CD14-positive monocyte (primary cell): ENCODE data around the gene CEP55. TPM values are rescaled to one million over a fixed set of nuclear protein-coding genes. Genes with fewer than 3 reads are reported as not detected.

Experiments
- DNase-seq, 3 donors: peaks; one replicate each; pipeline ENCODE4 v3.0.0-alpha.2; 2011 to 2022
- H2AFZ ChIP-seq: 2 replicates; pipeline ENCODE4 v1.6.0; 2012; ENCODE audit warnings: mild to moderate bottlenecking, low read depth, low read length, inconsistent platforms; ENCODE audit not compliant: insufficient read depth, poor library complexity, severe bottlenecking
- H3K27ac ChIP-seq, 2 donors: 1 replicate in 1 of 2; 2 replicates in 1 of 2; pipeline ENCODE4 v1.5.1; 2012 to 2013; ENCODE audit warnings: low read length in 2 of 2, control low read depth in 1 of 2, inconsistent platforms in 1 of 2, low read depth in 1 of 2, mild to moderate bottlenecking in 1 of 2
- H3K27me3 ChIP-seq, 2 donors: one replicate each; pipeline versions ENCODE4 v1.6.0 to v1.6.1; 2011 to 2013; ENCODE audit warnings: low read length in 2 of 2; ENCODE audit not compliant: control insufficient read depth in 2 of 2, insufficient read depth in 2 of 2
- H3K36me3 ChIP-seq, 2 donors: replicated peaks in 1 of 2; 1 replicate in 1 of 2; 2 replicates in 1 of 2; pipeline versions ENCODE4 v1.5.1 to v1.6.1; 2012 to 2013; ENCODE audit warnings: low read length in 2 of 2, control low read depth in 1 of 2, inconsistent platforms in 1 of 2, mild to moderate bottlenecking in 1 of 2; ENCODE audit not compliant: insufficient read depth in 2 of 2, control insufficient read depth in 1 of 2
- H3K4me1 ChIP-seq, 2 donors: 1 replicate in 1 of 2; 2 replicates in 1 of 2; pipeline versions ENCODE4 v1.5.1 to v1.6.1; 2012 to 2013; ENCODE audit warnings: low read length in 2 of 2, control low read depth in 1 of 2, inconsistent platforms in 1 of 2, mild to moderate bottlenecking in 1 of 2, moderate library complexity in 1 of 2; ENCODE audit not compliant: insufficient read depth in 2 of 2, control insufficient read depth in 1 of 2
- H3K4me2 ChIP-seq: replicated peaks from 2 replicates; pipeline ENCODE3; 2012; ENCODE audit warnings: low read length, moderate library complexity, mild to moderate bottlenecking; ENCODE audit not compliant: poor library complexity, severe bottlenecking; ENCODE audit errors: extremely low read depth
- H3K4me3 ChIP-seq, 3 experiments: fragments of 200-600 bp in 1 of 3; sonication (generic) in 1 of 3; replicated peaks in 1 of 3; 1 replicate in 2 of 3; 2 replicates in 1 of 3; pipeline ENCODE4 v1.5.1; 2011 to 2013; ENCODE audit warnings: low read length in 3 of 3, mild to moderate bottlenecking in 3 of 3, control low read depth in 2 of 3, low read depth in 2 of 3, inconsistent platforms in 1 of 3, moderate library complexity in 1 of 3
- H3K79me2 ChIP-seq: 2 replicates; pipeline ENCODE4 v1.6.0; 2012; ENCODE audit warnings: mild to moderate bottlenecking, control low read depth, inconsistent platforms, low read length, moderate library complexity; ENCODE audit not compliant: insufficient read depth
- H3K9ac ChIP-seq: 2 replicates; pipeline ENCODE4 v1.6.0; 2017; ENCODE audit warnings: low read length, mild to moderate bottlenecking; ENCODE audit not compliant: insufficient read depth, poor library complexity, severe bottlenecking
- H3K9me3 ChIP-seq, 2 donors: replicated peaks in 1 of 2; 1 replicate in 1 of 2; 2 replicates in 1 of 2; pipeline versions ENCODE4 v1.5.1 to v1.6.1; 2012 to 2013; ENCODE audit warnings: low read length in 2 of 2, control low read depth in 1 of 2; ENCODE audit not compliant: control insufficient read depth in 1 of 2, insufficient read depth in 1 of 2
- H4K20me1 ChIP-seq: 2 replicates; pipeline ENCODE4 v1.6.0; 2012; ENCODE audit warnings: mild to moderate bottlenecking, low read length, control low read depth, moderate library complexity; ENCODE audit not compliant: insufficient read depth
- H3K27ac Mint-ChIP-seq, 7 donors: one replicate each; pipeline ENCODE4 v1.8.0; 2020; ENCODE audit warnings: mild to moderate bottlenecking in 7 of 7, mixed read lengths in 7 of 7, moderate library complexity in 6 of 7, inconsistent platforms in 2 of 7
- H3K27me3 Mint-ChIP-seq, 3 donors: one replicate each; pipeline ENCODE4 v1.8.0; 2021 to 2022; ENCODE audit warnings: low read depth in 3 of 3, mild to moderate bottlenecking in 3 of 3, mixed read lengths in 3 of 3, moderate library complexity in 3 of 3, inconsistent platforms in 1 of 3
- H3K36me3 Mint-ChIP-seq, 2 donors: one replicate each; pipeline ENCODE4 v1.8.0; 2020; ENCODE audit warnings: mixed read lengths in 2 of 2, inconsistent platforms in 1 of 2, mild to moderate bottlenecking in 1 of 2
- H3K4me1 Mint-ChIP-seq: one replicate; pipeline ENCODE4 v1.8.0; 2020; ENCODE audit warnings: mild to moderate bottlenecking, mixed read lengths
- H3K4me3 Mint-ChIP-seq, 2 donors: one replicate each; pipeline ENCODE4 v1.8.0; 2020; ENCODE audit warnings: mild to moderate bottlenecking in 2 of 2, mixed read lengths in 2 of 2, moderate library complexity in 1 of 2
- H3K9me3 Mint-ChIP-seq, 7 donors: one replicate each; pipeline ENCODE4 v1.8.0; 2020 to 2022; ENCODE audit warnings: mixed read lengths in 7 of 7, mild to moderate bottlenecking in 6 of 7, moderate library complexity in 6 of 7, inconsistent platforms in 2 of 7
- CTCF ChIP-seq: fragments of 200-600 bp; IDR thresholded peaks from one replicate; pipeline ENCODE4 v1.8.0; 2022; ENCODE audit warnings: antibody characterized with exemption, mild to moderate bottlenecking
- WGBS: methylation state at CpG from one replicate; pipeline ENCODE4 v1.1.5; 2013; ENCODE audit warnings: missing lambda C conversion rate; ENCODE audit not compliant: insufficient coverage; 5-methylcytosine and 5-hydroxymethylcytosine counted together
- intact Hi-C, 2 donors: fragments of 100-400 bp; cut with micrococcal nuclease; formaldehyde crosslinking; loops; one replicate each; pipeline versions ENCODE4 v1.15.0 to v1.15.1; 2023
- polyA plus RNA-seq, 3 donors: library from polyadenylated mRNA; depleted of rRNA in 1 of 3; unstranded in 2 of 3; stranded (reverse) in 1 of 3; fragments of 300-500 nt in 2 of 3; fragments of >200 nt in 1 of 3; fragmentation: Illumina TruSeq in 2 of 3; gene quantifications; 1 replicate in 2 of 3; 2 replicates in 1 of 3; pipeline ENCODE4 v1.2.3, GENCODE V29; 2012 to 2021
- small RNA-seq: library from RNA; depleted of rRNA; stranded (forward); fragments of <200 nt; gene quantifications from one replicate; pipeline ENCODE3, GENCODE V24; 2012; ENCODE audit warnings: low read depth; ENCODE audit not compliant: insufficient read length

CEP55 gene
- polyA plus RNA-seq, 3 donors = 0.05 to 0.26 TPM; not detected in 1

GRCh38 chr10:93577565-93577964 is 81.2 kb downstream of the CEP55 start:
- TF ChIP-seq CTCF = no peak
- Mint-ChIP-seq H3K4me3 (no peak overlapping the region), H3K4me1 (peaks cover 15% of the 10 kb centered on the region), H3K27me3 (peaks cover 0 to 7% (median 5%) of the 10 kb centered on the region in 3 donors), H3K36me3 (peaks cover 10 to 27% of the 10 kb centered on the region in 2 donors), H3K27ac (no peak overlapping the region), H3K9me3 (peaks cover 2 to 12% (median 5%) of the 10 kb centered on the region in 7 donors)
- peaks cover 0 to 4% of the 10 kb centered on the region in 2 donors for H3K9me3 ChIP-seq
- no peak overlapping the region for H3K27ac ChIP-seq
- H4K20me1 ChIP-seq = no peaks in the 10 kb centered on the region
- no peak overlapping the region for H3K4me2 ChIP-seq
- no peak overlapping the region for H2AFZ ChIP-seq
- no peaks in the 10 kb centered on the region for H3K27me3 ChIP-seq
- DNase-seq = no peak
- no peak overlapping the region for H3K9ac ChIP-seq
- peaks cover 15 to 21% of the 10 kb centered on the region in 2 donors for H3K4me1 ChIP-seq
- no peaks in the 10 kb centered on the region for H3K79me2 ChIP-seq
- H3K36me3 ChIP-seq = no peaks in the 10 kb centered on the region
- WGBS = 100% methylated on average over 3 of the region's 3 CpGs
- intact Hi-C loops = no loop called here
- no peak overlapping the region for H3K4me3 ChIP-seq

Small RNAs within 50 kb of the gene (small RNA-seq; reads per million reads assigned to genes)
- not detected for gene RNA5SP323

Other genes with a start within 250 kb of the CEP55 start
- 10 to 100 TPM in 2 of 3 donors, 1 to 10 TPM in 1; 9.7 to 29.1 (median 14.5) TPM for gene MYOF, start 14.3 kb upstream of the CEP55 start, polyA plus RNA-seq
- gene FFAR4, start 70.1 kb downstream of the CEP55 start, polyA plus RNA-seq = 1 to 10 TPM in 2 of 3 donors, under 1 TPM in 1; 0.97 to 1.2 (median 1.1) TPM
- under 1 TPM in 2 of 3 donors, not detected in 1; 0.25 to 0.64 TPM for gene RBP4, start 104.6 kb downstream of the CEP55 start, polyA plus RNA-seq
- gene PDE6C, start 115.9 kb downstream of the CEP55 start, polyA plus RNA-seq = not detected
- gene FRA10AC1, start 206.0 kb downstream of the CEP55 start, polyA plus RNA-seq = 1 to 10 TPM in 2 of 3 donors, under 1 TPM in 1; 0.95 to 7.2 (median 2.0) TPM